Middle frontal gyrus (tissue), 1 donor: Measurements from ENCODE around the gene MRPL28.

Experiments used
- DNase-seq: peaks from one replicate; pipeline ENCODE4 v3.0.0-alpha.2; 2015; ENCODE audit warnings: low spot score; ENCODE audit errors: extremely low spot score

MRPL28 gene

GRCh38 chr16:317583-317982 is 52.8 kb downstream of the MRPL28 start:
- DNase-seq = no peak
